GM20000 (cell line): ENCODE data around the gene NDUFS2.
A peak's percentile ranks its signal among the peaks of the same experiment; 100 is the strongest.
"Not testable (repeated sequence)": the region's sequence is repeated elsewhere in the genome, so short reads cannot be mapped to it uniquely, and the experiment has no call there.

Source experiments
- DNase-seq: peaks from one replicate; pipeline ENCODE4 v3.0.0; 2012; ENCODE audit warnings: low spot score
- TF ChIP-seq, protein P1 (sequence below): IDR thresholded peaks from 2 replicates; pipeline ENCODE4 v1.5.1; 2012; ENCODE audit warnings: mild to moderate bottlenecking, control low read depth; ENCODE audit errors: extremely low read depth, missing control alignments

The NDUFS2 gene

DNA sequence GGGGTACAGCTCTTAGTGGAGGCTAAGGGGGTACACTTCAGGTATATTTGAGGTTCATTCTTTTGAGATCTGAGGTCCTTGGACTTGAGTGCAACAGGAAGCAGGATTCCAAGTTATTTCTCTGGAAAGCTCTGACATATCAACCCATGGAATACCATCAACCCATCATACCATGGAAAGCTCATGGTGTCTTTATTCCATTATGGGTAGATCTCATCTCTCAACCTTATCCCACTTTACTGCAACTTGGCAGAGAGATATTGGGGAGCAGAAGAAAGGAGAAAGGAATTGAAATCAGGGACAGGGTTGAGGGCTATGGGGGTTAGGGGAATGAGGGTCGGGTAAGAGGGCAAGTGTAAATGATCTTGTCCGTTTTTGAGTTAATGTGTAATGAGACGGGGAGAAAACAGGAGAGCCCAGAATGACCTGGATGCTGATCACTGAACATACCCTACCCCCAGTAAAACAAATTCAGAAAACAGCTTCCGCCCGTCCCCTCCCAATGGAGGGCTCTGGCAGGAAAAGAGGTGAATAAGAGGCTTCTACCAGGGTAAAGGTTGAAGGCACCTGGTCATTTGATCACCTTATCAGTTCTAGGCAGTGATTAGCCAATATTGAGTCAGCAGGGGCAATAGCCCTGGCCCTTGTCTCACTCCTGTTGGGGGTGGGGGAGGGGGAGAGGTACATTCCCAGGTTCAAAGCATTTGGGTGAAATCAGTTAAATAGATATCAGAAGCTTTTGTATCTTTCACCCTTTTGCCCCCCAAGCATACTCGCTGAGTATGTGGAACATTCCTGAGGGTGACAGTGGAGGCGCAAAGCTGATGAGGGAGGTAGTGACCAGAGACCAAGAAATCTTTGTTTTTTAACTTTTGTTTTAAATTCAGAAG lies 21.9 kb downstream of the NDUFS2 start:
- TF ChIP-seq, protein P1, sequence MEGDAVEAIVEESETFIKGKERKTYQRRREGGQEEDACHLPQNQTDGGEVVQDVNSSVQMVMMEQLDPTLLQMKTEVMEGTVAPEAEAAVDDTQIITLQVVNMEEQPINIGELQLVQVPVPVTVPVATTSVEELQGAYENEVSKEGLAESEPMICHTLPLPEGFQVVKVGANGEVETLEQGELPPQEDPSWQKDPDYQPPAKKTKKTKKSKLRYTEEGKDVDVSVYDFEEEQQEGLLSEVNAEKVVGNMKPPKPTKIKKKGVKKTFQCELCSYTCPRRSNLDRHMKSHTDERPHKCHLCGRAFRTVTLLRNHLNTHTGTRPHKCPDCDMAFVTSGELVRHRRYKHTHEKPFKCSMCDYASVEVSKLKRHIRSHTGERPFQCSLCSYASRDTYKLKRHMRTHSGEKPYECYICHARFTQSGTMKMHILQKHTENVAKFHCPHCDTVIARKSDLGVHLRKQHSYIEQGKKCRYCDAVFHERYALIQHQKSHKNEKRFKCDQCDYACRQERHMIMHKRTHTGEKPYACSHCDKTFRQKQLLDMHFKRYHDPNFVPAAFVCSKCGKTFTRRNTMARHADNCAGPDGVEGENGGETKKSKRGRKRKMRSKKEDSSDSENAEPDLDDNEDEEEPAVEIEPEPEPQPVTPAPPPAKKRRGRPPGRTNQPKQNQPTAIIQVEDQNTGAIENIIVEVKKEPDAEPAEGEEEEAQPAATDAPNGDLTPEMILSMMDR = no peak
- DNase-seq = no peak

DNA sequence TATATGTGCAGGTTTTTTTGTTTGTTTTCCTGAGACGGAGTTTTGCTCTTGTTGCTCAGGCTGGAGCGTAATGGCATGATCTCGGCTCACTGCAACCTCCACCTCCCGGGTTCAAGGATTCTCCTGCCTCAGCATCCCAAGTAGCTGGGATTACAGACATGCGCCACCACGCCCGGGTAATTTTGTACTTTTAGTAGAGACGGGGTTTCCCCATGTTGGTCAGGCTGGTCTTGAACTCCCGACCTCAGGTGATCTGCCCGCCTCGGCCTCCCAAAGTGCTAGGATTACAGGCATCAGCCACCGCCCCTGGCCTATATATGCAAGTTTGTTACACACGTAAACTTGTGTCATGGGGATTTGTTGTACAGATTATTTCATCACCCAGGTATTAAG lies 22.5 kb downstream of the NDUFS2 start:
- DNase-seq = not testable (repeated sequence)

DNA sequence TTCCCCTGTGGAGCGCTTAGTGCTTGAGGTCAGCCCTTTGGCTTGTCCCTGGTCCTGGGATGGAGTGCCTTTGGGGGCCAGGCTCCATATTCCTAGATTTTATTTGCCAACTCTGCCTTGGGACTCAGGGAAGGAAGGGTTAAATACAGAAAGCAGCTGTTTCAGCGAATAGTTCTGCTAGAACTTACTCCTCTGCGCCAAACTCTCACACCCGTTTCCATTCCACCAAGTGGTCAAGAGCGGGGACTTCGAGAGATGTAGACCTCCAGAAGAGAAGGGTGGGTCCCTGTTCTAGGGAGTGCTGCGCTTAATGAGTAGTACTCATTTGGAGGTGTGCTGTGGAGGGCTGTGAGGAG lies 23.0 kb downstream of the NDUFS2 start:
- TF ChIP-seq, protein P1 = no peak
- no peak for DNase-seq

DNA sequence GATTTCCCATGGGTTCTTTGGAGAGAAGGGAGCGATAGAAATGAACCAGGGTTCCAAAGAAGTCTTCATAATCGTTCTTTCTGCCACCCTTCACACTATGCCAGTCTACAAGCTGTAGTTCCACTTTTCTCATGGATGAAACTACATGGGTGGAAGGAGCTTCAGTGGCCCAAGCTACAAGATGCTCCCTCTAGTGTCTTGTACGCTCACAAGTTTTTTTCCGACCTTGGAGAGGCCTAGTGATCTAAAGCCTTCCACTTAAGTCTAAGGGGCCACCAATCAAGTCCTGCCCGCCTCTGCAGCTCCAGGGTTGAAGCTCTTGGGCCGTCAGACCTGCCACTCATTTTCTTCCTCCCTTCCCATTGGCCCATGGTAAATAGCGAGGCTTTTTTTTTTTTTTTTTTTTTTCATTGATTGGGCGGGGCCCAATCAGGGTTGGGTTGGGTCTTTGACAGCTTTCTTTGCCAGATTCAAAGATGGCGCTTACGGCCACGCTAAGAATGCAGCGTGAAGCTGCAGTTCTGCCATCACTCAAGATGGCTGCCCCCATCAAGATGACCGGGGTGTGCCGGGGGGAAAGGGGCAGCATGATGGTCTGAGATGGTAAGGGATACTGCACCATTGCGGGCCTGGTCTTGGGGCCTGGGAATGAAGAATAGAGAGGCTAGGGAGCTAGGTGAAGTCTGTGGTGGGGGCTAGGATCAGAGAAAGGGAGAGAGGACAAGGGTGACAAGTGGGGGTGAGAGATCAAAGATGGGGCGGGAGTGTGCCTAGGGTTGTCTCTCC lies 23.6 kb downstream of the NDUFS2 start, which contains the start of gene TOMM40L:
TOMM40L (plus strand) TSS at position 527 of the 786 bp plus-strand sequence. CDS start 430 bp downstream, outside the sequence.
- TF ChIP-seq, protein P1 = peak; percentile 15
- DNase-seq = peak; percentile 92

DNA sequence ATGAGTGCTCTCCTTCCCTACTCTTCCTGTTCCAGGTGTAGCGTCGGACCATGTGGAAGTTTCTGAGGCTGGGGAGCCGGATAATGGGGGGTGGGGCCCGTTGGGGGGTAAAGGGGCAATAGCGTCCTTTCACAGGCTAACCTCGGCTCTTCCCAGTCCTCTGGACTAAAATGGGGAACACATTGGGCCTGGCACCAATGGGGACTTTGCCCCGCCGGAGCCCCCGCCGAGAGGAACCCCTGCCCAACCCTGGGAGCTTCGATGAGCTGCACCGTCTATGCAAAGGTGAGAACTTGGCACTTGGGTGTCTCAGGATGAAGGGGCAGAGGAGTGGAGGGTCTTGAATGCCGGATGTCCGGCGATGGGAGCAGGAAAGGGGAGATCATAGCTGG lies 24.1 kb downstream of the NDUFS2 start:
- TF ChIP-seq, protein P1 = no peak
- DNase-seq = no peak

DNA sequence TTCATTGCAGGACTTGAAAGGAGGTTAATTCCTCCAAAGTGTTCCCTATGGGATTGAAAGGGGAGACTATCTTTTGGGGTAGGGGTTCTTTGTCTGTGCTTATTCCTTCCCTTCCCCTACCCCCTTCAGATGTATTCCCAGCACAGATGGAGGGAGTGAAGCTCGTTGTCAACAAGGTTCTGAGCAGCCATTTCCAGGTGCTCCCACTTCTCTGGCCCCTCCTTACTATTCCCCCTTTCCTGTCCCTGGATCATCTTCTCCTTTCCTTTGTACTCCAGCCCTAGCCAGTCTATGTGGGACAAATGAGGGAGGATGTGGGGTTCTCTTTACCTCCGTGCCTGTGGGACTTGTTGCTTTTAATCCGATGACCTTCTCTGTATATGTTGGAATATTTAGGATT lies 24.6 kb downstream of the NDUFS2 start:
- DNase-seq = no peak
- TF ChIP-seq, protein P1 = no peak

DNA sequence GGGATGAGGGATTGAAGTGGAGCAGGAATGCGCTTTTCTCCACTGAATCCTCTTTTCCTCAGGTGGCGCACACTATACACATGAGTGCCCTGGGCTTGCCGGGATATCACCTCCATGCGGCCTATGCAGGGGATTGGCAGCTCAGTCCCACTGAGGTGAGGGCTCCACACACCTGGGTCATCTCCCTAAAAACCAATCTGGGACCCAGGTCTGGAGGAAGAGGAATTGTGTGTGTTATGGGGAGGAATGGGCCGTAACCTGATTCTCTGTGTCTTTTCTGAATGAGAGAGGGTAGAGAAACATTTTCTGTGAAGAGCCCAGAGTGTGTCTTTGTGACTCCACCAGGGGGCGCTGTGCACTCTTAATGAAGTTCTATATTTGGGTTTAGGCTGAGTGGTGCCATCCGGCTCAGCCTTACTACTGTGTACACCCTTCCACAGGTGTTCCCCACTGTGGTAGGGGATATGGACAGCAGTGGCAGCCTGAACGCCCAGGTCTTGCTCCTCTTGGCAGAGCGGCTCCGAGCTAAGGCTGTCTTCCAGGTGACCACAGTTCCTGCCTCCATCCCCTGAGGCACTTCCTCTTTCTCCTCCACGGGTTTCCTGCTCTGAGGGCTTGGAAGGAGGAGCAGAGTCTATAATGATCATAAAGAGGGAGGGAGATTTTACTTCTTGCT lies 25.2 kb downstream of the NDUFS2 start:
- peak; percentile 78 for DNase-seq
- TF ChIP-seq, protein P1 = peak; percentile 67
